Liver (tissue), 9 donors: Measurements from ENCODE around the gene SLC24A2. TPM values are rescaled to one million over a fixed set of nuclear protein-coding genes. Genes with fewer than 3 reads are reported as not detected.

Experiments
- DNase-seq: peaks from one replicate; pipeline ENCODE4 v3.0.0-alpha.2; 2017; ENCODE audit warnings: low spot score
- H3K27ac ChIP-seq, 2 donors: one replicate each; pipeline ENCODE4 v1.7.0; 2013; ENCODE audit warnings: inconsistent platforms in 2 of 2, low read length in 2 of 2, control low read depth in 1 of 2, low read depth in 1 of 2, mild to moderate bottlenecking in 1 of 2
- H3K27me3 ChIP-seq, 4 donors: one replicate each; pipeline versions ENCODE4 v1.6.1 to v1.7.0; 2013; ENCODE audit warnings: low read length in 3 of 4, inconsistent platforms in 1 of 4, mild to moderate bottlenecking in 1 of 4, moderate library complexity in 1 of 4; ENCODE audit not compliant: control insufficient read depth in 4 of 4, insufficient read depth in 4 of 4
- H3K36me3 ChIP-seq, 4 donors: one replicate each; pipeline versions ENCODE4 v1.6.1 to v1.7.0; 2013; ENCODE audit warnings: low read length in 3 of 4, mild to moderate bottlenecking in 3 of 4, low read depth in 1 of 4, moderate library complexity in 1 of 4; ENCODE audit not compliant: control insufficient read depth in 4 of 4, insufficient read depth in 3 of 4
- H3K4me1 ChIP-seq, 4 donors: one replicate each; pipeline versions ENCODE4 v1.6.1 to v1.7.0; 2013; ENCODE audit warnings: low read length in 3 of 4, mild to moderate bottlenecking in 3 of 4, moderate library complexity in 1 of 4; ENCODE audit not compliant: control insufficient read depth in 4 of 4, insufficient read depth in 4 of 4
- H3K4me3 ChIP-seq, 3 donors: one replicate each; pipeline versions ENCODE4 v1.6.1 to v1.7.0; 2013; ENCODE audit warnings: low read length in 3 of 3, control low read depth in 1 of 3, low read depth in 1 of 3, mild to moderate bottlenecking in 1 of 3
- H3K9ac ChIP-seq, 2 donors: one replicate each; pipeline ENCODE4 v1.7.0; 2013; ENCODE audit warnings: low read length in 2 of 2, mild to moderate bottlenecking in 2 of 2, moderate library complexity in 2 of 2, control low read depth in 1 of 2, low read depth in 1 of 2
- H3K9me3 ChIP-seq, 4 donors: one replicate each; pipeline versions ENCODE4 v1.6.1 to v1.7.0; 2013; ENCODE audit warnings: low read length in 3 of 4; ENCODE audit not compliant: control insufficient read depth in 4 of 4
- FOXA1 ChIP-seq: IDR thresholded peaks from 2 replicates; pipeline ENCODE4 v1.6.1; 2016; ENCODE audit warnings: antibody characterized with exemption
- FOXA2 ChIP-seq: IDR thresholded peaks from 2 replicates; pipeline ENCODE4 v1.6.1; 2016; ENCODE audit warnings: antibody characterized with exemption
- GABPA ChIP-seq, 2 donors: IDR thresholded peaks in 1 of 2; conservative IDR thresholded peaks in 1 of 2; 2 replicates each; pipeline ENCODE4 v1.6.1; 2016; ENCODE audit warnings: antibody characterized with exemption in 2 of 2, mild to moderate bottlenecking in 1 of 2, moderate library complexity in 1 of 2
- HNF4A ChIP-seq, 2 donors: conservative IDR thresholded peaks; 2 replicates each; pipeline ENCODE4 v1.6.1; 2016; ENCODE audit warnings: antibody characterized with exemption in 2 of 2, mild to moderate bottlenecking in 2 of 2
- JUND ChIP-seq, 2 donors: IDR thresholded peaks; 2 replicates each; pipeline ENCODE4 v1.6.1; 2016; ENCODE audit warnings: antibody characterized with exemption in 2 of 2
- RXRA ChIP-seq, 2 donors: IDR thresholded peaks; 2 replicates each; pipeline ENCODE4 v1.6.1; 2017 to 2018; ENCODE audit warnings: antibody characterized with exemption in 2 of 2, mild to moderate bottlenecking in 1 of 2
- SP1 ChIP-seq: IDR thresholded peaks from 2 replicates; pipeline ENCODE4 v1.6.1; 2018; ENCODE audit warnings: antibody characterized with exemption, mild to moderate bottlenecking
- TAF1 ChIP-seq: conservative IDR thresholded peaks from 2 replicates; pipeline ENCODE4 v1.6.1; 2016; ENCODE audit warnings: antibody characterized with exemption, mild to moderate bottlenecking
- YY1 ChIP-seq: IDR thresholded peaks from 2 replicates; pipeline ENCODE4 v1.6.1; 2016; ENCODE audit warnings: antibody characterized with exemption, mild to moderate bottlenecking
- ZBTB33 ChIP-seq: IDR thresholded peaks from 2 replicates; pipeline ENCODE4 v1.6.1; 2016; ENCODE audit warnings: antibody characterized with exemption
- WGBS: extraction: QIAGEN DNeasy Blood & Tissue Kit; methylation state at CpG from one replicate; pipeline ENCODE4 v1.1.7; 2013; 5-methylcytosine and 5-hydroxymethylcytosine counted together
- polyA plus RNA-seq, 2 donors: library from polyadenylated mRNA; stranded (reverse) in 1 of 2; unstranded in 1 of 2; fragments of 200-250 nt in 1 of 2; fragments of >200 nt in 1 of 2; fragmentation: Nextera tagmentation in 1 of 2; extraction: Ambion mirVana in 1 of 2; gene quantifications; one replicate each; pipeline versions ENCODE4 v1.2.1 to v1.2.3, GENCODE V29; 2013 to 2015
- total RNA-seq, 2 donors: library from RNA; depleted of rRNA; stranded (reverse); fragments of >200 nt; gene quantifications; one replicate each; pipeline ENCODE4 v1.2.3, GENCODE V29; 2014
- TF ChIP-seq, protein P1 (sequence below): IDR thresholded peaks from 2 replicates; pipeline ENCODE4 v1.6.1; 2016; ENCODE audit warnings: antibody characterized with exemption, mild to moderate bottlenecking
- TF ChIP-seq, protein P2 (sequence below): IDR thresholded peaks from 2 replicates; pipeline ENCODE4 v1.6.1; 2016; ENCODE audit warnings: antibody characterized with exemption
- TF ChIP-seq, protein P3 (sequence below): IDR thresholded peaks from 2 replicates; pipeline ENCODE4 v1.6.1; 2016; ENCODE audit warnings: antibody characterized with exemption
- TF ChIP-seq, protein P4 (sequence below): fragments of 150-350 bp; IDR thresholded peaks from 2 replicates; pipeline ENCODE4 v1.5.1; 2017; ENCODE audit warnings: improper control_type of control experiment, low read depth, low read length; ENCODE audit not compliant: missing input control
- donor health status: healthy.
- donor health status: healthy.
- donor health status: healthy.
- donor health status: healthy.
- donor health status: healthy.

The SLC24A2 gene
- total and polyA plus RNA-seq, 4 donors, result under 0.01 to 0.02 TPM; not detected in 2

DNA sequence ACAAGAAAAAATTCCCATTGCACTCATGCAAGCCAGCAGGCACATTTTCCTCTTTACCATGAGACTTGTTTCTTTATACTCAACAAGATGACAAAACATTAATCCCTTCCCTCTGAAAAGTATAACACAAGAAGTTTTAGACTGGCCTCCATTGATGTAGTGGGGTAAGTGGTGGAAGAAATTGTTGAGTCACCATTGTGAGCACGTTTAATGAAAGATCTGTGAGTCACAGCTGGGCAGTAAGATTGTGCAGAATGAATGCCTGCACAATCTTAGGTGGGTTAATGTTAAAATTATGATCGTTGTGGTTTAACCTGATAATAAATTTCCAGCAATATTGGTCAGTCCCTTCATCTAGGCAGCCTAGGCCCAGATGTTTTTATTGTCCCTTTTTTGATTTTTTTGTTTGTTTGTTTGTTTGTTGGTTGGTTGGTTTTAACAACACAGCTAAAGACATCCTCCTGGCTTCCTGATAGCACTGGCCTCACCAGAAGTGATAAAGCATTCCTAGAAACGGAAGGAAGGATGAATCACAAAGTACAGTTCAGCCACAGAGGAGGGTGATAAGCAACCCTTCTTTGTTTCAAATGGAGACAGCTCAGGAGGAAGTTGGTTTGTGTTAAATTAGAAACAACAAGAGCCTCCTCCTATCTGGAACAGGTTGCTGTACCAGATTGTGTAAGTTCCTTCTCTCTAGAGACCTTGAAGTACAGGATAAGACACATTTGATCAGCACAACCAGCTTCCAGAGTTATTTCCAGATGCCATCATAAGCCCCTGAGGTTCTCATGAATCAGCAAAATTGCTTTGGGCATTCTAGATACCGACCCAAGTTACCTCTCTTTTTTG, 40.3 kb downstream of the SLC24A2 start:
- H3K4me1 ChIP-seq, result no peaks in the 10 kb centered on the region
- no peak overlapping the region for H3K27ac ChIP-seq
- no peak overlapping the region for H3K4me3 ChIP-seq
- peaks cover 0 to 3% (median 0%) of the 10 kb centered on the region in 4 donors for H3K9me3 ChIP-seq
- WGBS, result 37% methylated on average over 4 of the region's 4 CpGs
- no peak for DNase-seq
- no peak overlapping the region for H3K9ac ChIP-seq
- TF ChIP-seq HNF4A (conservative IDR thresholded peaks at IDR 0.05), result no peak
- TF ChIP-seq, protein P1, sequence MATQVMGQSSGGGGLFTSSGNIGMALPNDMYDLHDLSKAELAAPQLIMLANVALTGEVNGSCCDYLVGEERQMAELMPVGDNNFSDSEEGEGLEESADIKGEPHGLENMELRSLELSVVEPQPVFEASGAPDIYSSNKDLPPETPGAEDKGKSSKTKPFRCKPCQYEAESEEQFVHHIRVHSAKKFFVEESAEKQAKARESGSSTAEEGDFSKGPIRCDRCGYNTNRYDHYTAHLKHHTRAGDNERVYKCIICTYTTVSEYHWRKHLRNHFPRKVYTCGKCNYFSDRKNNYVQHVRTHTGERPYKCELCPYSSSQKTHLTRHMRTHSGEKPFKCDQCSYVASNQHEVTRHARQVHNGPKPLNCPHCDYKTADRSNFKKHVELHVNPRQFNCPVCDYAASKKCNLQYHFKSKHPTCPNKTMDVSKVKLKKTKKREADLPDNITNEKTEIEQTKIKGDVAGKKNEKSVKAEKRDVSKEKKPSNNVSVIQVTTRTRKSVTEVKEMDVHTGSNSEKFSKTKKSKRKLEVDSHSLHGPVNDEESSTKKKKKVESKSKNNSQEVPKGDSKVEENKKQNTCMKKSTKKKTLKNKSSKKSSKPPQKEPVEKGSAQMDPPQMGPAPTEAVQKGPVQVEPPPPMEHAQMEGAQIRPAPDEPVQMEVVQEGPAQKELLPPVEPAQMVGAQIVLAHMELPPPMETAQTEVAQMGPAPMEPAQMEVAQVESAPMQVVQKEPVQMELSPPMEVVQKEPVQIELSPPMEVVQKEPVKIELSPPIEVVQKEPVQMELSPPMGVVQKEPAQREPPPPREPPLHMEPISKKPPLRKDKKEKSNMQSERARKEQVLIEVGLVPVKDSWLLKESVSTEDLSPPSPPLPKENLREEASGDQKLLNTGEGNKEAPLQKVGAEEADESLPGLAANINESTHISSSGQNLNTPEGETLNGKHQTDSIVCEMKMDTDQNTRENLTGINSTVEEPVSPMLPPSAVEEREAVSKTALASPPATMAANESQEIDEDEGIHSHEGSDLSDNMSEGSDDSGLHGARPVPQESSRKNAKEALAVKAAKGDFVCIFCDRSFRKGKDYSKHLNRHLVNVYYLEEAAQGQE, result no peak
- TF ChIP-seq GABPA (IDR thresholded peaks at IDR 0.05 in 1 of 2, conservative IDR thresholded peaks at IDR 0.05 in 1 of 2), result no peak
- no peak for TF ChIP-seq ZBTB33
- no peak for TF ChIP-seq FOXA1
- TF ChIP-seq, protein P2, sequence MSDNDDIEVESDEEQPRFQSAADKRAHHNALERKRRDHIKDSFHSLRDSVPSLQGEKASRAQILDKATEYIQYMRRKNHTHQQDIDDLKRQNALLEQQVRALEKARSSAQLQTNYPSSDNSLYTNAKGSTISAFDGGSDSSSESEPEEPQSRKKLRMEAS, result no peak
- no peak for TF ChIP-seq RXRA (IDR thresholded peaks at IDR 0.05)
- TF ChIP-seq, protein P3, sequence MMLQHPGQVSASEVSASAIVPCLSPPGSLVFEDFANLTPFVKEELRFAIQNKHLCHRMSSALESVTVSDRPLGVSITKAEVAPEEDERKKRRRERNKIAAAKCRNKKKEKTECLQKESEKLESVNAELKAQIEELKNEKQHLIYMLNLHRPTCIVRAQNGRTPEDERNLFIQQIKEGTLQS, result no peak
- TF ChIP-seq TAF1, result no peak
- TF ChIP-seq YY1, result no peak
- TF ChIP-seq SP1, result no peak
- TF ChIP-seq FOXA2, result no peak
- no peaks in the 10 kb centered on the region for H3K36me3 ChIP-seq
- H3K27me3 ChIP-seq, result no peaks in the 10 kb centered on the region

DNA sequence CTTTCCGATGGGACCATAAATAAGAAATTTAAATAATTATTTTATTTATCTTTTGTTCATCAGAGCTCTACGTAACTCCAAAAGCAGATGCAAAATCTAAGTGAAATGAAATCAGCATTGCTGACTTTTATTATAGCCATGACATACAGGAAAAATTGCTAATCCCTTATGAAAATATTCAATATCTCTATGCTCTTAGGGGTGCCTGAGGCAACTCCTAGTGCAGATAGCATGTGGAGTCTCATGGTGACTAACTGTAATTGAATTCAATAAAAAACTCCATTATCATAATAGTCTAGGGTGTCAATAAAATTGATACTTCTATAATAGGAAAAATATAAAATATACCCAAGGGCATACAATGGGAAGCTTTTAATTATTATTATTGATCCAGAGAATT, 42.6 kb downstream of the SLC24A2 start:
- Histone ChIP-seq H3K27ac (no peak overlapping the region), H3K4me1 (no peaks in the 10 kb centered on the region), H3K9me3 (no peaks in the 10 kb centered on the region), H3K27me3 (no peaks in the 10 kb centered on the region), H3K36me3 (no peaks in the 10 kb centered on the region), H3K9ac (no peak overlapping the region), H3K4me3 (no peak overlapping the region)
- WGBS, result 90% methylated on average over 2 of the region's 2 CpGs
- DNase-seq, result no peak
- TF ChIP-seq FOXA2 (no peak), JUND (IDR thresholded peaks at IDR 0.05) (no peak), HNF4A (conservative IDR thresholded peaks at IDR 0.05) (no peak), GABPA (IDR thresholded peaks at IDR 0.05 in 1 of 2, conservative IDR thresholded peaks at IDR 0.05 in 1 of 2) (no peak), FOXA1 (no peak), RXRA (IDR thresholded peaks at IDR 0.05) (no peak), ZBTB33 (no peak), TAF1 (no peak), SP1 (no peak)
- TF ChIP-seq, protein P4, sequence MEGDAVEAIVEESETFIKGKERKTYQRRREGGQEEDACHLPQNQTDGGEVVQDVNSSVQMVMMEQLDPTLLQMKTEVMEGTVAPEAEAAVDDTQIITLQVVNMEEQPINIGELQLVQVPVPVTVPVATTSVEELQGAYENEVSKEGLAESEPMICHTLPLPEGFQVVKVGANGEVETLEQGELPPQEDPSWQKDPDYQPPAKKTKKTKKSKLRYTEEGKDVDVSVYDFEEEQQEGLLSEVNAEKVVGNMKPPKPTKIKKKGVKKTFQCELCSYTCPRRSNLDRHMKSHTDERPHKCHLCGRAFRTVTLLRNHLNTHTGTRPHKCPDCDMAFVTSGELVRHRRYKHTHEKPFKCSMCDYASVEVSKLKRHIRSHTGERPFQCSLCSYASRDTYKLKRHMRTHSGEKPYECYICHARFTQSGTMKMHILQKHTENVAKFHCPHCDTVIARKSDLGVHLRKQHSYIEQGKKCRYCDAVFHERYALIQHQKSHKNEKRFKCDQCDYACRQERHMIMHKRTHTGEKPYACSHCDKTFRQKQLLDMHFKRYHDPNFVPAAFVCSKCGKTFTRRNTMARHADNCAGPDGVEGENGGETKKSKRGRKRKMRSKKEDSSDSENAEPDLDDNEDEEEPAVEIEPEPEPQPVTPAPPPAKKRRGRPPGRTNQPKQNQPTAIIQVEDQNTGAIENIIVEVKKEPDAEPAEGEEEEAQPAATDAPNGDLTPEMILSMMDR, result no peak
- TF ChIP-seq, protein P2, result no peak
- TF ChIP-seq, protein P1, result no peak
